Subcutaneous adipose tissue (tissue), 4 donors: Measurements from ENCODE around the gene NDST4. TPM values are rescaled to one million over a fixed set of nuclear protein-coding genes. Genes with fewer than 3 reads are reported as not detected.

Experiments used
- total RNA-seq, 4 donors: library from RNA; depleted of rRNA; stranded (reverse); fragments of >200 nt; gene quantifications; one replicate each; pipeline ENCODE4 v1.1.0, GENCODE V29; 2016
- TF ChIP-seq, protein P1 (sequence below): fragments of 450-650 bp; IDR thresholded peaks from one replicate; pipeline ENCODE4 v1.5.1; 2016; ENCODE audit warnings: low read depth, mild to moderate bottlenecking, control low read depth, antibody characterized with exemption, moderate library complexity

NDST4 gene
- under 1 TPM in 1 of 4 donors, not detected in 3; 0.66 TPM for total RNA-seq

DNA sequence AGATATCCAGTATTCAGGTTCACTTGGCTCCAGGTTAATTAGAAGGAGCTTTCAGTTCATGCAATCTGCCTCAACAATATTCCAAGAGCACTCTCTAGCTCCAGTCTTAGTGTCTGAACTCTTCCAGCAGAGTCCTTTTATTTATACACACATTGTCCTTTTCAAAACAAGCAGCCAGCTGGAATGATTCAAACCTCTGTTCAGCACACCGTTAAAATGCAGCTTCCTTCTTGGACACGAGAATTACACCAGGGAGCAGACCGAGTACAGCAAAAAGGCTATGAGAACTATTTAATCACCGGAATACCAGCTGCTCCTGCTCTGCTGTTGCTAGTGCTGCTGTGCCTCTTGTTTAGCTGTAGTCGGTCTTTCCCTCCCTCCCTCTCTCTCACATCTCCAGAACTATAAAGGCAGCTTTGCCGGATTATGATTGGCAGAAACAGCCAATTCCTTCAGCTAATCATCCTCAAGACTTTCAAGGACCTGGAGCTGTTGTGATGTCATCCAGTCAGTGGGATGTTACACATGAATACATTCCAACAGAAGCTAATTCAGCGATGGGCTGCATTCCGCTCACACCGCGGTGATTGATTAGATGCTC lies at the start of gene NDST4:
TSS of gene NDST4 (minus strand) at position 115 of the 601 bp plus-strand sequence. CDS start 36,584 bp downstream, outside the sequence.
- TF ChIP-seq, protein P1, sequence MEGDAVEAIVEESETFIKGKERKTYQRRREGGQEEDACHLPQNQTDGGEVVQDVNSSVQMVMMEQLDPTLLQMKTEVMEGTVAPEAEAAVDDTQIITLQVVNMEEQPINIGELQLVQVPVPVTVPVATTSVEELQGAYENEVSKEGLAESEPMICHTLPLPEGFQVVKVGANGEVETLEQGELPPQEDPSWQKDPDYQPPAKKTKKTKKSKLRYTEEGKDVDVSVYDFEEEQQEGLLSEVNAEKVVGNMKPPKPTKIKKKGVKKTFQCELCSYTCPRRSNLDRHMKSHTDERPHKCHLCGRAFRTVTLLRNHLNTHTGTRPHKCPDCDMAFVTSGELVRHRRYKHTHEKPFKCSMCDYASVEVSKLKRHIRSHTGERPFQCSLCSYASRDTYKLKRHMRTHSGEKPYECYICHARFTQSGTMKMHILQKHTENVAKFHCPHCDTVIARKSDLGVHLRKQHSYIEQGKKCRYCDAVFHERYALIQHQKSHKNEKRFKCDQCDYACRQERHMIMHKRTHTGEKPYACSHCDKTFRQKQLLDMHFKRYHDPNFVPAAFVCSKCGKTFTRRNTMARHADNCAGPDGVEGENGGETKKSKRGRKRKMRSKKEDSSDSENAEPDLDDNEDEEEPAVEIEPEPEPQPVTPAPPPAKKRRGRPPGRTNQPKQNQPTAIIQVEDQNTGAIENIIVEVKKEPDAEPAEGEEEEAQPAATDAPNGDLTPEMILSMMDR: no peak

DNA sequence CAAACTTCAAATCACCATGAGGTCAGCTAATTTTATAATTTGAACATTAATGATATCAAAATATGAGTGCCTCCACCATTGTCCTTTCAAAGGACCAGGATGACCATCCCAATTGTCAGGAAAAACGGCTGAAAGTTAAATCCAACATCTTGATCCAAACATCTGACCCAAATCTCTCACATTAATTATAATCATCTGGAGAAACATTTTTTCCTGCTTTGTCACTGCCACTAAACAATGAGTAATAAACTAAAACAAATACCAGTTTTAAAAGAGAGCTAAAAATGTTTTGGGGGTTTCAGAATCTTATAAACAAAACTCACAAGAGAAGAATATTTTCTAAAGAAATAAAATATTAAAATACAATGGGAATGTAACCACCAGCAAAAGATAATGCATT lies 45.7 kb upstream of the NDST4 start:
- TF ChIP-seq, protein P1: no peak

DNA sequence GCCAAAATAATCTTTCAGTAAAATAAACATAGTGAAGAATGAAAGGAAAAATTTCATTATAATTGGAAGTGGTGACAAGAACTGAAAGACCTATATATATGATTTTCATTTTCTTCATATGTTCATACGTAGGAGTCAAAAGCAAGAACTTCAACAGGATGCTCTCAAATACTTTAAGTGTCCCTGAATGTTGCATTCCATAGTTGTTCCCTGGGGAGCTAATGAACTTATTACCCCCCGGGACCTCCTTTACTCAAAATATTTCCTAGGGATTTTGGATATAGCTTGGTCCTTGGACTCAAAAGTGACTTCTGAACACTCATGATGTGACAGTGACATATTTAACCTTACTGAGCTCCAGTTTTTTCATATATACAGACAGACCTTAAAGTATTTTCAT lies 44.9 kb upstream of the NDST4 start:
- TF ChIP-seq, protein P1: no peak

DNA sequence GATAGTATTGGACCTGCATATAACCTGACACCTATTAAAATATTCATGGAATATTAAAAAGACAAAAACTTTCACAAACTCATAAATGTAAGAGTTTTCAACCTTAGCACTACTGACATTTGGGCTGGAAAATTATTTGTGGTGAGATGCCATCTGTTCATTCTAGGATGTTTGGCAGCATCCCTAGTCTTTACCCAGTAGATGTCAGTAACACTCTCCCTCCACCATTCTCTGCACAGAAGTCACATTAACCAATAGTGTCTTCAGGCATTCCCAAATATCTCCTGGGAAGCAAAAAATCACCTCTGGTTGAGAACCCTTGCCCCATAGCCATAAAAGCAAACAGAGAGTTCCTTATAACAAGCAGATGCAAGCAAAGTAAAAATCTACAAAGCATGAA lies 41.4 kb upstream of the NDST4 start:
- TF ChIP-seq, protein P1: no peak

DNA sequence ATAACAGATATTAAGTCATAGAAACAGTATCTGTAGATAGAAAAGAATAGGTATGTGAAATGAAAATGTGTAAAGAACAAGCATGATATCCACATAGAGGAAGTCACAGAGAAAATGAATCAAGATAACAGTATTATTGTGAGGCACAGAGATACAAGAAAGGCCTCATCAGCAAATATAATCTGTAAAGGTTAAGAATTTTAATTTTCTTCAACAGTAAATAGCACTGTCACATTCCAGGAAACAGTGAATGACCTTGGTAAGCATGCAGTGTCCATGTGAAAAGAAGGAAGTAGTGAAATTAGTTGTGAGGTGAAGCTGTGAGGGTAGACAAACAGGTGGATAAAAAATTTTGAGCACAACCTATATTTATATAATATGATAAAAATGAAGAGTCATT lies 39.5 kb upstream of the NDST4 start:
- TF ChIP-seq, protein P1: no peak

DNA sequence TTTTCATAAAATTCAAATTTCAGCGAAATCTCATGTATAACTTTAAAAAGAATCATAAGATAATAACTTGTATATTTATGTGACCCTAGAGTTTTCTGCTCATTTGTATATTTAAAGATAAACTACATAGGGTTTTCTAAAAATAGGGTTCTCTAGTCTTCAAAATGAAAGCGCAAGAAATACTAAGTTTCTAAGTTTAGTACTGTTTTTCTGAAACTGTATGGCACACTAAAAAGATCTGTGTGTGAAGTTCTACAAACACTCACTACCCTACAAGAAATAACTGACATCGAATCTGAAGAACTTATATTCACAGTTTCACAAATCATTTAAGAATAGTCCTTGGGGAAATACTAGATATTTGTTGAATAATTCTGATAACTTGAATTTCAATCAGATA lies 38.7 kb upstream of the NDST4 start:
- TF ChIP-seq, protein P1: no peak

DNA sequence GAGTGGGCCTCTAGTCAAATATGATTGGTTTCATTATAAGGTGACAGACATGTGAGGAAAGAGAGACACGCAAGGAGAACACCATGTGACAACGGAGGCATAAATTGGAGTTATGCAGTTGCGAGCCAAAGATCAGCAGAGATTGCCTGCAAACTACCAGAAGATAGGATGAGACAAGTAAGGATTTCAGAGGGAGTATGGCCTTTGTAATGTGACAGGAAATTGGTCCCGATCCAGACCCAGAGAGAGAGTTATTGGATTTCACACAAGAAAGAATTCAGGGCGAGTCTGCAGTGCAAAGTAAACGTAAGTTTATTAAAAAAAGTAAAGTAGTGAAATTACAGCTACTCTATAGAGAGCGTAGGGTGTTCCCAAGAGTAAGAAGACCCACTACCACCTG lies 35.7 kb upstream of the NDST4 start:
- TF ChIP-seq, protein P1: no peak
